Mammary epithelial cell (primary cell): ENCODE data around the gene CARD9.

Source experiments
- CTCF ChIP-seq, 2 donors: IDR thresholded peaks in 1 of 2; conservative IDR thresholded peaks in 1 of 2; 2 replicates each; pipeline ENCODE4 v1.5.1; 2011 to 2012; ENCODE audit warnings: inconsistent platforms in 2 of 2, low read length in 2 of 2, mild to moderate bottlenecking in 2 of 2, control low read depth in 1 of 2, low read depth in 1 of 2; ENCODE audit not compliant: insufficient read depth in 1 of 2; ENCODE audit errors: extremely low read depth in 1 of 2
- EZH2 ChIP-seq: IDR thresholded peaks from 2 replicates; pipeline ENCODE4 v1.6.1; 2012; ENCODE audit warnings: low read length, inconsistent platforms, borderline replicate concordance

GRCh38 chr9:136422876-136423275, 49.4 kb upstream of the CARD9 start:
- TF ChIP-seq CTCF (conservative IDR thresholded peaks at IDR 0.05 in 1 of 2, IDR thresholded peaks at IDR 0.05 in 1 of 2; ENCODE audit: extremely low read depth in 1 of 2, insufficient read depth in 1 of 2, low read depth in 1 of 2, low read length in 2 of 2): no peak
- no peak for TF ChIP-seq EZH2
